ENCODE measurements around the gene RPS19.

DNA sequence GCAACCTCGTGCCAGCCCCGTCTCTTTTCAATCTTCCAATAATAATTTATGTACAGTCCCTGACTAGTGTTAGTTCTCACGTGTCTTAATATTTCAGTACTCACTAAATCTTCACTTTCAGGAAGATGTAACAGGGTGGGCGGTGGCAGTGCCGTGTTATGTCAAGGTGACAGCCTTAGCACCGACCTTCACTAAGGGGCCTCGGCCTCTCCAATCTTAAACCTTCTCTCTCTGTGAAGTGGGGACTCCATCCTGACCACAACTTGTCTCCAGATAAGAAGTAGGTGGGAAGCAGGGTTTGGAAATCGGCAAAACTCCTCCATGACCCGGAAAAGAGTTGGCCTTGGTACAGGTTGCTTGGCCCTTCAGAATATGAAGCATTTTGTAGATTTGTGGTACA, 1.8 kb downstream of the RPS19 start:
- TF ChIP-seq POLR2AphosphoS5 (IDR thresholded peaks at IDR 0.05) (no peak), POLR2A (IDR thresholded peaks at IDR 0.05) (no peak), CTCF (IDR thresholded peaks at IDR 0.05) (no peak)
